ENCODE results near the gene EXOC3. TPM values are rescaled to one million over a fixed set of nuclear protein-coding genes. Genes with fewer than 3 reads are reported as not detected.

Gene EXOC3
- polyA plus RNA-seq, 10 donors, result 30.3 to 35.9 (median 34.0) TPM

GRCh38 chr5:472656-473550 lies 29.9 kb downstream of the EXOC3 start:
- peak; percentile 80 to 94 (median 88) for DNase-seq

GRCh38 chr5:473551-474192 lies 30.7 kb downstream of the EXOC3 start:
- peak; percentile 6 to 76 (median 32) for DNase-seq

GRCh38 chr5:474232-474839 lies 31.4 kb downstream of the EXOC3 start:
- peak in 1 of 3 donors; percentile 42 for DNase-seq

GRCh38 chr5:474840-475661 lies 32.1 kb downstream of the EXOC3 start:
- peak in 1 of 3 donors; percentile 44 for DNase-seq

- DNase-seq, result no peak
These were observed 32.7 kb downstream of the EXOC3 start for GRCh38 chr5:475704-476101.

- DNase-seq, result no peak
These were observed 33.3 kb downstream of the EXOC3 start for GRCh38 chr5:476102-476813.

GRCh38 chr5:476814-477175 lies 33.8 kb downstream of the EXOC3 start:
- no peak for DNase-seq

- DNase-seq, result no peak
These were observed 34.3 kb downstream of the EXOC3 start for GRCh38 chr5:477247-477646.

GRCh38 chr5:477871-478270 lies 34.9 kb downstream of the EXOC3 start:
- DNase-seq, result no peak

GRCh38 chr5:478369-478981 lies 35.5 kb downstream of the EXOC3 start:
- DNase-seq, result no peak

GRCh38 chr5:478982-479535 lies 36.1 kb downstream of the EXOC3 start:
- no peak for DNase-seq

- no peak for DNase-seq
These were observed 36.8 kb downstream of the EXOC3 start for GRCh38 chr5:479566-480319.

- no peak for DNase-seq
These were observed 38.4 kb downstream of the EXOC3 start for GRCh38 chr5:481347-481746.

- no peak for DNase-seq
These were observed 39.0 kb downstream of the EXOC3 start for GRCh38 chr5:482021-482420.

GRCh38 chr5:482506-482905 lies 39.5 kb downstream of the EXOC3 start:
- no peak for DNase-seq

GRCh38 chr5:483011-483410 lies 40.0 kb downstream of the EXOC3 start:
- DNase-seq, result no peak

- no peak for DNase-seq
These were observed 40.6 kb downstream of the EXOC3 start for GRCh38 chr5:483434-484140.

- DNase-seq, result no peak
These were observed 41.6 kb downstream of the EXOC3 start for GRCh38 chr5:484556-484955.

Measured in muscle of back (tissue), 11 donors.